Neutrophil (primary cell): ENCODE data around the gene ABCA2.

Source experiments
- H3K27ac ChIP-seq: fragments of 200-600 bp; sonication (generic); 2 replicates; pipeline ENCODE4 v1.5.1; 2016; ENCODE audit warnings: mild to moderate bottlenecking, moderate library complexity
- H3K27me3 ChIP-seq: fragments of 200-600 bp; sonication (generic); 2 replicates; pipeline ENCODE4 v1.6.0; 2016; ENCODE audit warnings: mild to moderate bottlenecking
- H3K36me3 ChIP-seq: fragments of 200-600 bp; sonication (generic); 2 replicates; pipeline ENCODE4 v1.5.1; 2017
- H3K4me1 ChIP-seq, 2 experiments: fragments of 200-600 bp in 1 of 2; sonication (generic) in 1 of 2; 1 replicate in 1 of 2; 2 replicates in 1 of 2; pipeline versions ENCODE4 v1.5.1 to v1.6.1; 2013 to 2016; ENCODE audit warnings: low read depth in 1 of 2, low read length in 1 of 2, mild to moderate bottlenecking in 1 of 2, moderate library complexity in 1 of 2; ENCODE audit not compliant: control insufficient read depth in 1 of 2, insufficient read depth in 1 of 2
- H3K4me3 ChIP-seq, 2 experiments: fragments of 200-600 bp in 1 of 2; sonication (generic) in 1 of 2; 1 replicate in 1 of 2; 2 replicates in 1 of 2; pipeline ENCODE4 v1.5.1; 2013 to 2016; ENCODE audit warnings: low read depth in 1 of 2, low read length in 1 of 2, mild to moderate bottlenecking in 1 of 2, moderate library complexity in 1 of 2
- H3K9me3 ChIP-seq: fragments of 200-600 bp; sonication (generic); 2 replicates; pipeline ENCODE4 v1.5.1; 2016
- TF ChIP-seq, protein P1 (sequence below): fragments of 200-600 bp; sonication (generic); IDR thresholded peaks from 2 replicates; pipeline ENCODE4 v1.5.1; 2016; ENCODE audit warnings: antibody characterized with exemption

ABCA2 gene

DNA sequence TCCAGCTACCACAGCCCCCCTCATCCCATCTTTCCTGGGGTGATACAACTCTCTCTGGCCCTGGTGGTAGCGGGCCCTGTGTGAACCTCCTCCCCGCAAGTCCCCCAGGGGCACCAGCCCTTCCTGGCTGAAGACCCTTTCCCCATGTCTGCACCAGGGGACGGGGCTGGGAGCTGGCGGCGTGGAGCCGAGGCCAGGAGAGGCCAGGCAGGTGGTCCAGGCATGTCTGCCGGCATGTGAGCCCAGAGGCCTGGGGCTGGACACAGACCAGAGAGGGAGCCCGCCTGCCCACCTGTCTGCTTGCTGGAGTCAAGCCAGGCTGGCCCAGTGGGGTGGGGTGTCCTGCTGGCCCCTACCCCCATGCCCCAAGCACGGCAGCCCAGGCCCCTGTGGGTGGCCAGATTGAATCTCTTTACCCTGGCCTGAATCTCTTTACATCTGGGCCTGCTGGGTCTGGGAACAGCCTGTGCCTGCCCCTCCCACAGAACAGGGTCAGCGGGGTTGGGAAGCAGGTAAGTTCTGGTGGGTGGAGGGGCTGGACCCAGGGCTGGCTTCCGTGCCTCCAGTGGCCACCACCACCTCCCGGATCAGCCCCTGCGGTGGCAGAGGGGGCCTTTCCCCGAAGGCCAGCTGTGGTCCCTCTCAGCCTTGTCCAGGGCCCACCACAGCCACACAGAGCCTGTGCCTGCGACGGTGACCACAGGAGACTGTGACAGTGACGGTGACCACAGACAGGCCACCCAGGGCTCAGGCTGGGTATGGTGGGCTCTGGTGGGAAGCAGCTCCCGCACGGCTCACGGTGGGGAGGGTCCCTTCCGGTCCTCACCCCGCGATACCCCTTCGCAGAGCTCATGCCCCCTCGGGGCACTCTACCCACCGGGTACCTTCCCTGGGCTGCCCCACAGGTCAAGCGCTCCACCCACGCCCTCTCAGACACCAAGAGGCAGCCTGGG lies 68.9 kb downstream of the ABCA2 start:
- Histone ChIP-seq H3K27me3 (no peaks in the 10 kb centered on the region), H3K9me3 (no peaks in the 10 kb centered on the region), H3K27ac (no peak overlapping the region), H3K36me3 (no peaks in the 10 kb centered on the region), H3K4me1 (no peaks in the 10 kb centered on the region), H3K4me3 (no peak overlapping the region)
- TF ChIP-seq, protein P1, sequence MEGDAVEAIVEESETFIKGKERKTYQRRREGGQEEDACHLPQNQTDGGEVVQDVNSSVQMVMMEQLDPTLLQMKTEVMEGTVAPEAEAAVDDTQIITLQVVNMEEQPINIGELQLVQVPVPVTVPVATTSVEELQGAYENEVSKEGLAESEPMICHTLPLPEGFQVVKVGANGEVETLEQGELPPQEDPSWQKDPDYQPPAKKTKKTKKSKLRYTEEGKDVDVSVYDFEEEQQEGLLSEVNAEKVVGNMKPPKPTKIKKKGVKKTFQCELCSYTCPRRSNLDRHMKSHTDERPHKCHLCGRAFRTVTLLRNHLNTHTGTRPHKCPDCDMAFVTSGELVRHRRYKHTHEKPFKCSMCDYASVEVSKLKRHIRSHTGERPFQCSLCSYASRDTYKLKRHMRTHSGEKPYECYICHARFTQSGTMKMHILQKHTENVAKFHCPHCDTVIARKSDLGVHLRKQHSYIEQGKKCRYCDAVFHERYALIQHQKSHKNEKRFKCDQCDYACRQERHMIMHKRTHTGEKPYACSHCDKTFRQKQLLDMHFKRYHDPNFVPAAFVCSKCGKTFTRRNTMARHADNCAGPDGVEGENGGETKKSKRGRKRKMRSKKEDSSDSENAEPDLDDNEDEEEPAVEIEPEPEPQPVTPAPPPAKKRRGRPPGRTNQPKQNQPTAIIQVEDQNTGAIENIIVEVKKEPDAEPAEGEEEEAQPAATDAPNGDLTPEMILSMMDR, result no peak

DNA sequence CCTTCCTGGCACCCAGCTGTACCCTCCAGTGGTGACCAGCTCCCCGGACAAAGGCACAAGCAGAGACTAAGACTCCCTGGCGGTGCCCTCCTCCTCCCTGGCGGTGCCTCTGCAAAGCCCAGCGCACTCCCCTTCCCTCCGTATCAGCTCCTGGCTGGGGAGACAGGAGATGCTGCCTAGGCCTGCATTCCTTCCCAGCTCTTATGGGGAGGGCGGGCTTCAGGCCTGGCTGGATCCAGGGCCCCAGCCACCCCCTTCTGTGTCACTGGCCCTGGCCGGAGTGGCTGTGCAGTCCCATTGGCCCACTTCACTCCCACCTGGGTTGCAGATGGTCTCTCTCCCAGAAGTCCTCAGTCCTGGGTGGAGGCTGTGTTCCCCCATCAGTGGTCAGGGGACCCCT lies 69.6 kb downstream of the ABCA2 start:
- H3K27me3 ChIP-seq, result no peaks in the 10 kb centered on the region
- TF ChIP-seq, protein P1, result no peak
- H3K36me3 ChIP-seq, result no peaks in the 10 kb centered on the region
- H3K9me3 ChIP-seq, result no peaks in the 10 kb centered on the region
- no peaks in the 10 kb centered on the region for H3K4me1 ChIP-seq
- H3K27ac ChIP-seq, result no peak overlapping the region
- H3K4me3 ChIP-seq, result no peak overlapping the region

DNA sequence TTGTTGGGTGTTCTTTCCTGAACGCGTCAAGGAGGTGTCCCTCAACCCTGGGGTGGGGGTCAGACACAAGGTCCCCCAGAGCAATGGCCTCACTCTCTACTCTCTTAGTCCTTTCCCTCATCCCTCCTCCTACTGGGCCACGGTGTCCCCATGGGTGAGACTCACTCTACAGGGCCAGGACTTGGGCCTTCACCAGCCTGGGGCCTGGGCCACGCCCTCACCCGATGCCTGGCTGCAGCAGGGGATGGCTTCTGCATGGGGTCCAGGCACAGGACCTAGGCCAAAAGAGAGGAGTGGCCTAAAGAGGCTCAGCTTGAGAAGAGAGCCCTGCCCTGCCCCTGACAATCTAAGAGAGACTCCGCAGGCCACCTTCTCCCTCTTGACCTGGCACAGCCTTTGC lies 70.1 kb downstream of the ABCA2 start:
- Histone ChIP-seq H3K9me3 (no peaks in the 10 kb centered on the region), H3K27me3 (no peaks in the 10 kb centered on the region), H3K27ac (no peak overlapping the region), H3K4me1 (no peaks in the 10 kb centered on the region), H3K36me3 (no peaks in the 10 kb centered on the region), H3K4me3 (no peak overlapping the region)
- TF ChIP-seq, protein P1, result no peak

DNA sequence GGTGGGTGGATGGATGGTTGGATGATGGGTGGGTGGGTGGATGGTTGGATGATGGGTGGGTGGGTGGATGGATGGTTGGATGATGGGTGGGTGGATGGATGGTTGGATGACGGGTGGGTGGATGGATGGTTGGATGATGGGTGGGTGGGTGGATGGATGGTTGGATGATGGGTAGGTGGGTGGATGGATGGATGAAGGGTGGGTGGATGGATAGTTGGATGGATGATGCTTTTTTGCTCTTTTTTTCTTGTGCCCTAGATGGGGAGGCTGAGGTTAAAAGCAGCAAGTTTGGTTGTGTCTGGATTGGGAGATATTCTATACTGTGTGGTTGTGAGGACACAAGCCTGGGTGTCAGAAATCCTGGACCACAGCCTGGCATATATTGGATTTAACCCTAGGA lies 70.6 kb downstream of the ABCA2 start:
- no peak overlapping the region for H3K4me3 ChIP-seq
- TF ChIP-seq, protein P1, result no peak
- H3K9me3 ChIP-seq, result no peaks in the 10 kb centered on the region
- no peaks in the 10 kb centered on the region for H3K27me3 ChIP-seq
- H3K4me1 ChIP-seq, result no peaks in the 10 kb centered on the region
- H3K36me3 ChIP-seq, result no peaks in the 10 kb centered on the region
- H3K27ac ChIP-seq, result no peak overlapping the region
